PC-3 (cell line): ENCODE measurements around the gene PIGU. TPM values are rescaled to one million over a fixed set of nuclear protein-coding genes. Genes with fewer than 3 reads are reported as not detected.

Source experiments
- ATAC-seq: fragments of 200-7000 bp; cut with Tn5 transposase; 2 replicates; pipeline ENCODE4 v1.9.1; 2020; ENCODE audit warnings: mild to moderate bottlenecking, moderate library complexity
- BruUV-seq: library from RNA; stranded (reverse); fragments of 400-500 nt; replicated peaks from 2 replicates; lab custom pipeline; 2021; lab: Mats Ljungman, UMichigan
- CTCF ChIA-PET: fragments of 300-600 bp; sonication (Branson Sonifier 250); formaldehyde crosslinking; loops from one replicate; lab custom pipeline; 2022; ENCODE audit warnings: antibody characterized with exemption; lab: Charles Lee
- POLR2A ChIA-PET: fragments of 300-600 bp; sonication (Branson Sonifier 250); formaldehyde crosslinking; loops from one replicate; lab custom pipeline; 2022; ENCODE audit warnings: antibody characterized with exemption; ENCODE audit not compliant: unreplicated experiment; lab: Charles Lee
- DNase-seq: peaks from one replicate; pipeline ENCODE4 v3.0.0-alpha.2; 2015
- H2AFZ ChIP-seq: fragments of 300-600 bp; sonication (generic); 2 replicates; pipeline ENCODE4 v1.6.0; 2016; ENCODE audit warnings: antibody characterized with exemption, low read length
- H3F3A ChIP-seq: fragments of 300-600 bp; sonication (generic); one replicate; pipeline ENCODE4 v1.6.0; 2017; ENCODE audit warnings: antibody characterized with exemption, low read length, control low read depth, mild to moderate bottlenecking; ENCODE audit not compliant: unreplicated experiment
- H3K27ac ChIP-seq: fragments of 300-600 bp; sonication (generic); 2 replicates; pipeline ENCODE4 v1.5.1; 2016; ENCODE audit warnings: mild to moderate bottlenecking, low read length
- H3K27me3 ChIP-seq: fragments of 300-600 bp; sonication (generic); 2 replicates; pipeline ENCODE4 v1.6.1; 2016; ENCODE audit warnings: low read length, mixed read lengths
- H3K36me3 ChIP-seq: fragments of 300-600 bp; sonication (generic); 2 replicates; pipeline ENCODE4 v1.6.1; 2016; ENCODE audit warnings: low read depth, mixed run types, low read length, mixed read lengths
- H3K4me1 ChIP-seq: fragments of 300-600 bp; sonication (generic); 2 replicates; pipeline ENCODE4 v1.5.1; 2016; ENCODE audit warnings: low read length; ENCODE audit not compliant: insufficient read depth
- H3K4me2 ChIP-seq: fragments of 300-600 bp; sonication (generic); 2 replicates; pipeline ENCODE4 v1.6.0; 2016; ENCODE audit warnings: low read length
- H3K4me3 ChIP-seq: fragments of 300-600 bp; sonication (generic); 2 replicates; pipeline ENCODE4 v1.5.1; 2016; ENCODE audit warnings: mild to moderate bottlenecking, low read length, mixed read lengths
- H3K79me2 ChIP-seq: fragments of 300-600 bp; sonication (generic); 2 replicates; pipeline ENCODE4 v1.6.1; 2017; ENCODE audit warnings: low read length, mixed read lengths
- H3K9ac ChIP-seq: fragments of 300-600 bp; sonication (generic); 2 replicates; pipeline ENCODE4 v1.6.0; 2016; ENCODE audit warnings: mild to moderate bottlenecking, low read length
- H3K9me2 ChIP-seq: fragments of 300-600 bp; sonication (generic); replicated peaks from 2 replicates; pipeline ENCODE4 v1.6.1; 2016; ENCODE audit warnings: mixed run types, low read length, mixed read lengths
- H3K9me3 ChIP-seq: fragments of 300-600 bp; sonication (generic); 2 replicates; pipeline ENCODE4 v1.6.1; 2016; ENCODE audit warnings: low read length, mixed read lengths
- H4K20me1 ChIP-seq: fragments of 300-600 bp; sonication (generic); 2 replicates; pipeline ENCODE4 v1.6.1; 2016; ENCODE audit warnings: low read length, mixed read lengths
- EZH2 ChIP-seq: fragments of 300-600 bp; sonication (generic); IDR thresholded peaks from one replicate; pipeline ENCODE4 v1.6.1; 2017; ENCODE audit warnings: antibody characterized with exemption, mild to moderate bottlenecking, low read length; ENCODE audit not compliant: unreplicated experiment
- EZH2phosphoT487 ChIP-seq: fragments of 300-600 bp; sonication (generic); IDR thresholded peaks from 2 replicates; pipeline ENCODE4 v1.6.1; 2018; ENCODE audit warnings: mild to moderate bottlenecking, antibody characterized with exemption, low read length, borderline replicate concordance
- intact Hi-C: fragments of 100-400 bp; cut with micrococcal nuclease; formaldehyde crosslinking; loops from 2 replicates; pipeline ENCODE4 v1.9.0; 2023
- total RNA-seq: library from RNA; depleted of rRNA; stranded (reverse); fragments of >200 nt; gene quantifications from 2 replicates; pipeline ENCODE4 v1.2.3, GENCODE V29; 2014
- TF ChIP-seq, protein P1 (sequence below): fragments of 300-600 bp; sonication (generic); conservative IDR thresholded peaks from 2 replicates; pipeline ENCODE4 v1.5.1; 2017; ENCODE audit warnings: antibody characterized with exemption, low read depth, mild to moderate bottlenecking, low read length

The PIGU gene
- total RNA-seq, 1 experiment from 2014 or later: 24.5 TPM

DNA sequence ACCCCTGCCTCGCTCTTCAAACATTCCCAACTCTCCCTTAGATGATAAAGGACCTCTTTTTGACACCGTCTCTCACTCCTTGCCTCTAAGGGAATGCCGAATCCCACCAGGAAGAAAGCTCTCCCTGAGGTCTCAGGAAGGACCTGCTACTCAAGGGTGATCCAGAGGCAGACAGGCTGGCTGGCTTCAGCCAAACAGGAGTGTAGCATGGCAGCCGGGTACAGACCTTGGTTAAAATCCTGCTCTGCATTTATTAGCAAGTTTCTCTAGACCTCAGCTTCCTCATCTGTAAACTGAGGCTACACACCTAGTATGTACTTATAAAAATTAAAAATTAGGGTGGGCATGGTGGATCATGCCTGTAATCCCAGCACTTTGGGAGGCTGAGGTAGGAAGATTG is 101.1 kb downstream of the PIGU start:
- no peak overlapping the region for H3K4me3 ChIP-seq
- POLR2A ChIA-PET: no interaction called here
- no peaks in the 10 kb centered on the region for H3K36me3 ChIP-seq
- H2AFZ ChIP-seq: no peak overlapping the region
- H3K4me2 ChIP-seq: no peak overlapping the region
- no peak for ATAC-seq
- H3F3A ChIP-seq: peaks cover 6% of the 10 kb centered on the region
- TF ChIP-seq EZH2 (no peak), EZH2phosphoT487 (no peak)
- TF ChIP-seq, protein P1, sequence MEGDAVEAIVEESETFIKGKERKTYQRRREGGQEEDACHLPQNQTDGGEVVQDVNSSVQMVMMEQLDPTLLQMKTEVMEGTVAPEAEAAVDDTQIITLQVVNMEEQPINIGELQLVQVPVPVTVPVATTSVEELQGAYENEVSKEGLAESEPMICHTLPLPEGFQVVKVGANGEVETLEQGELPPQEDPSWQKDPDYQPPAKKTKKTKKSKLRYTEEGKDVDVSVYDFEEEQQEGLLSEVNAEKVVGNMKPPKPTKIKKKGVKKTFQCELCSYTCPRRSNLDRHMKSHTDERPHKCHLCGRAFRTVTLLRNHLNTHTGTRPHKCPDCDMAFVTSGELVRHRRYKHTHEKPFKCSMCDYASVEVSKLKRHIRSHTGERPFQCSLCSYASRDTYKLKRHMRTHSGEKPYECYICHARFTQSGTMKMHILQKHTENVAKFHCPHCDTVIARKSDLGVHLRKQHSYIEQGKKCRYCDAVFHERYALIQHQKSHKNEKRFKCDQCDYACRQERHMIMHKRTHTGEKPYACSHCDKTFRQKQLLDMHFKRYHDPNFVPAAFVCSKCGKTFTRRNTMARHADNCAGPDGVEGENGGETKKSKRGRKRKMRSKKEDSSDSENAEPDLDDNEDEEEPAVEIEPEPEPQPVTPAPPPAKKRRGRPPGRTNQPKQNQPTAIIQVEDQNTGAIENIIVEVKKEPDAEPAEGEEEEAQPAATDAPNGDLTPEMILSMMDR: no peak
- no peaks in the 10 kb centered on the region for H3K79me2 ChIP-seq
- no peak overlapping the region for H3K27ac ChIP-seq
- no peaks in the 10 kb centered on the region for H3K27me3 ChIP-seq
- no TSS peak for BruUV-seq
- no peak overlapping the region for H3K9ac ChIP-seq
- peaks cover 30% of the 10 kb centered on the region for H3K4me1 ChIP-seq
- DNase-seq: no peak
- CTCF ChIA-PET: no interaction called here
- intact Hi-C loops: no loop called here
- no peaks in the 10 kb centered on the region for H3K9me2 ChIP-seq
- H4K20me1 ChIP-seq: no peaks in the 10 kb centered on the region
- no peaks in the 10 kb centered on the region for H3K9me3 ChIP-seq

DNA sequence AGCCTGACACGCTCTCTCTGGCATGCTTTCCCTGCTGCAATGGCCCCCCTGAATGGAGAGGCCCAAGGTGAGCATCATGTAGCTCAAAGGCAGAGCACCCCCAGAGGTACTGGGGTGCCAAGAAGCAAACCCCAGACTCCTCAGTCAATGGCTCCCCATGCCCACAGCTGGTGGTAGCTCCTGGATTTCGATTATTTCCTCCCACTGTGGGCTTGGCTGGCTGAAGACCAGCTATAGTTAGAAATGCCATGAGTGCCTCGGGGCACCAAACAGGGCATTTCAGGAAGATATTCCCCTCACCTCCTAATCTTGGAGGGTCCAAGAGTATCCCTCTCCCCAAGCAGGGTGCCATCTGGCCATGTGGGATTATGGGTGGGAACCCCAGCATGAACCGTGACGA is 101.6 kb downstream of the PIGU start:
- no peak for DNase-seq
- H4K20me1 ChIP-seq: no peaks in the 10 kb centered on the region
- H3K36me3 ChIP-seq: no peaks in the 10 kb centered on the region
- no TSS peak for BruUV-seq
- peaks cover 25% of the 10 kb centered on the region for H3K4me1 ChIP-seq
- H3K27me3 ChIP-seq: no peaks in the 10 kb centered on the region
- no peak overlapping the region for H3K27ac ChIP-seq
- ATAC-seq: no peak
- POLR2A ChIA-PET: no interaction called here
- no peak overlapping the region for H3K4me3 ChIP-seq
- H2AFZ ChIP-seq: no peak overlapping the region
- no peaks in the 10 kb centered on the region for H3K79me2 ChIP-seq
- H3K9me2 ChIP-seq: no peaks in the 10 kb centered on the region
- CTCF ChIA-PET: no interaction called here
- intact Hi-C loops: no loop called here
- no peaks in the 10 kb centered on the region for H3K9me3 ChIP-seq
- no peak overlapping the region for H3K4me2 ChIP-seq
- TF ChIP-seq EZH2phosphoT487: no peak
- TF ChIP-seq, protein P1: no peak
- TF ChIP-seq EZH2: no peak
- peaks cover 6% of the 10 kb centered on the region for H3F3A ChIP-seq
- H3K9ac ChIP-seq: no peak overlapping the region

DNA sequence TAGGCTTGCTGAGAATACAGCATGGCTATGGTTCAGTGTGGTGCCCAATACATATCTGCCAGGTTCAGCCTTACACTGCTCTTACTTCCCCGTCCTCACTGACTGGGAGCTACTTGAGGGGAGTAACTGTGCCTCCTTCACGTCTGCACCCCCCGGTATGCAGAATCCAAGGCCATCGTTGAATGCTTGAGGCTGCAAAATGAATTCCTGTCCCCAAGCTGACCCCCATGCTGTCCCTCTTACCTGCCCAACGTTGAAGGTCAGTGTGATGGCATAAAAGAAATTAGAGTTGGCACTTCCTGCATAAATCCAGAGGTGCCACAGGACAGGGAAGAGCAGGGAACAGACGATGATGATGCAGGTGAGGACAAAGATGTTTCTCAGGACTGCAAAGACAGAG is 102.0 kb downstream of the PIGU start:
- TF ChIP-seq EZH2phosphoT487 (no peak), EZH2 (no peak)
- TF ChIP-seq, protein P1: no peak
- H3K4me1 ChIP-seq: peaks cover 21% of the 10 kb centered on the region
- no peaks in the 10 kb centered on the region for H3K9me2 ChIP-seq
- ChIA-PET POLR2A (no interaction called here), CTCF (no interaction called here)
- H3F3A ChIP-seq: peaks cover 4% of the 10 kb centered on the region
- H3K27ac ChIP-seq: no peak overlapping the region
- H4K20me1 ChIP-seq: no peaks in the 10 kb centered on the region
- intact Hi-C loops: no loop called here
- no peak overlapping the region for H3K4me3 ChIP-seq
- BruUV-seq: no TSS peak
- H2AFZ ChIP-seq: no peak overlapping the region
- H3K4me2 ChIP-seq: no peak overlapping the region
- ATAC-seq (no peak), DNase-seq (no peak)
- H3K9me3 ChIP-seq: no peaks in the 10 kb centered on the region
- no peaks in the 10 kb centered on the region for H3K27me3 ChIP-seq
- H3K36me3 ChIP-seq: no peaks in the 10 kb centered on the region
- no peak overlapping the region for H3K9ac ChIP-seq
- H3K79me2 ChIP-seq: no peaks in the 10 kb centered on the region
